Left ventricle myocardium inferior (tissue), 1 donor: Measurements from ENCODE around the gene TRIM33. TPM values are rescaled to one million over a fixed set of nuclear protein-coding genes. Genes with fewer than 3 reads are reported as not detected.

ENCODE experiments used
- DNase-seq: peaks from one replicate; pipeline ENCODE4 v3.0.0-alpha.2; 2020
- H3K27ac ChIP-seq: fragments of 200-600 bp; replicated peaks from 2 replicates; pipeline ENCODE4 v1.8.0; 2021
- H3K27me3 ChIP-seq: fragments of 200-600 bp; 2 replicates; pipeline ENCODE4 v1.8.0; 2021; ENCODE audit warnings: low read depth
- H3K36me3 ChIP-seq: fragments of 200-600 bp; 2 replicates; pipeline ENCODE4 v1.8.0; 2021
- H3K4me1 ChIP-seq: fragments of 200-600 bp; 2 replicates; pipeline ENCODE4 v1.8.0; 2021
- H3K4me3 ChIP-seq: fragments of 200-600 bp; 2 replicates; pipeline ENCODE4 v1.8.0; 2021; ENCODE audit warnings: mild to moderate bottlenecking, moderate library complexity
- H3K9me3 ChIP-seq: fragments of 200-600 bp; replicated peaks from 2 replicates; pipeline ENCODE4 v1.8.0; 2021
- CTCF ChIP-seq: fragments of 200-600 bp; IDR thresholded peaks from 2 replicates; pipeline ENCODE4 v1.8.0; 2021; ENCODE audit warnings: antibody characterized with exemption, mild to moderate bottlenecking, borderline replicate concordance
- intact Hi-C: fragments of 100-400 bp; cut with micrococcal nuclease; formaldehyde crosslinking; loops from one replicate; pipeline ENCODE4 v1.11.0; 2022
- total RNA-seq: library from RNA; stranded (reverse); fragmentation: NEBNext Ultra II Directional; extraction: Animal tissue kit (Norgen Biotek cat#: 25700); gene quantifications from one replicate; pipeline ENCODE4 v1.2.1, GENCODE V29; 2021
- donor health status: DM: no; HTN: yes; CAD: no; lungs with severe emphysema.

Gene TRIM33
- total RNA-seq, 1 donor from 2014 or later = 14.2 TPM

- Histone ChIP-seq H3K4me1 (peaks cover 34% of the 10 kb centered on the region), H3K27ac (no peak overlapping the region), H3K36me3 (peaks cover 3% of the 10 kb centered on the region), H3K27me3 (no peaks in the 10 kb centered on the region), H3K9me3 (no peaks in the 10 kb centered on the region), H3K4me3 (no peak overlapping the region)
- no peak for DNase-seq
- no peak for TF ChIP-seq CTCF
- intact Hi-C loops = no loop called here
These were observed 43.0 kb downstream of the TRIM33 start for GRCh38 chr1:114468047-114468446.

GRCh38 chr1:114467491-114467890 lies 43.5 kb downstream of the TRIM33 start:
- H3K4me1 ChIP-seq = peaks cover 34% of the 10 kb centered on the region
- peaks cover 7% of the 10 kb centered on the region for H3K36me3 ChIP-seq
- H3K9me3 ChIP-seq = no peaks in the 10 kb centered on the region
- TF ChIP-seq CTCF = no peak
- H3K27me3 ChIP-seq = no peaks in the 10 kb centered on the region
- no peak overlapping the region for H3K27ac ChIP-seq
- intact Hi-C loops = no loop called here
- no peak overlapping the region for H3K4me3 ChIP-seq
- no peak for DNase-seq

- Histone ChIP-seq H3K9me3 (no peaks in the 10 kb centered on the region), H3K4me3 (no peak overlapping the region), H3K36me3 (peaks cover 8% of the 10 kb centered on the region), H3K27ac (no peak overlapping the region), H3K4me1 (peaks cover 34% of the 10 kb centered on the region), H3K27me3 (no peaks in the 10 kb centered on the region)
- no peak for DNase-seq
- intact Hi-C loops = no loop called here
- no peak for TF ChIP-seq CTCF
These were observed 44.5 kb downstream of the TRIM33 start for GRCh38 chr1:114466334-114467014.

- intact Hi-C loops = no loop called here
- TF ChIP-seq CTCF = no peak
- DNase-seq = no peak
These were observed 48.0 kb downstream of the TRIM33 start for GRCh38 chr1:114462963-114463362.

GRCh38 chr1:114462341-114462740 lies 48.7 kb downstream of the TRIM33 start:
- DNase-seq = no peak
- TF ChIP-seq CTCF = no peak
- H3K36me3 ChIP-seq = peaks cover 15% of the 10 kb centered on the region
- no peaks in the 10 kb centered on the region for H3K9me3 ChIP-seq
- H3K27ac ChIP-seq = no peak overlapping the region
- intact Hi-C loops = no loop called here
- no peak overlapping the region for H3K4me3 ChIP-seq
- no peaks in the 10 kb centered on the region for H3K27me3 ChIP-seq
- H3K4me1 ChIP-seq = peaks cover 21% of the 10 kb centered on the region

More at GRCh38 chr1:114462963-114463362, 48.0 kb downstream of the TRIM33 start:
- Histone ChIP-seq H3K9me3 (no peaks in the 10 kb centered on the region), H3K4me1 (peaks cover 26% of the 10 kb centered on the region), H3K27me3 (no peaks in the 10 kb centered on the region), H3K36me3 (peaks cover 15% of the 10 kb centered on the region), H3K4me3 (no peak overlapping the region), H3K27ac (no peak overlapping the region)
